Calu3 (cell line): Measurements from ENCODE around the gene ST8SIA4. TPM values are rescaled to one million over a fixed set of nuclear protein-coding genes. Genes with fewer than 3 reads are reported as not detected.

ENCODE experiments used
- BruUV-seq: library from RNA; stranded (reverse); fragments of 400-500 nt; replicated peaks from 2 replicates; lab custom pipeline; 2021; lab: Mats Ljungman, UMichigan
- CTCF ChIA-PET: fragments of 300-600 bp; sonication (Branson Sonifier 250); formaldehyde crosslinking; loops from one replicate; lab custom pipeline; 2022; ENCODE audit warnings: antibody characterized with exemption; lab: Charles Lee
- DNase-seq: peaks from one replicate; pipeline ENCODE4 v3.0.0; 2022
- H3K27ac Mint-ChIP-seq: one replicate; pipeline ENCODE4 v1.8.0; 2022; ENCODE audit warnings: mixed read lengths; ENCODE audit not compliant: unreplicated experiment
- H3K27me3 Mint-ChIP-seq: one replicate; pipeline ENCODE4 v1.8.0; 2022; ENCODE audit warnings: mixed read lengths; ENCODE audit not compliant: unreplicated experiment
- H3K36me3 Mint-ChIP-seq: one replicate; pipeline ENCODE4 v1.8.0; 2022; ENCODE audit warnings: mild to moderate bottlenecking, moderate library complexity, mixed read lengths; ENCODE audit not compliant: insufficient read depth, unreplicated experiment
- H3K4me1 Mint-ChIP-seq: one replicate; pipeline ENCODE4 v1.8.0; 2022; ENCODE audit warnings: mild to moderate bottlenecking, low read depth, mixed read lengths; ENCODE audit not compliant: unreplicated experiment
- H3K4me3 Mint-ChIP-seq: one replicate; pipeline ENCODE4 v1.8.0; 2022; ENCODE audit warnings: mild to moderate bottlenecking, low read depth, moderate library complexity, mixed read lengths; ENCODE audit not compliant: unreplicated experiment
- H3K9me3 Mint-ChIP-seq: one replicate; pipeline ENCODE4 v1.8.0; 2022; ENCODE audit warnings: low read depth, mixed read lengths; ENCODE audit not compliant: unreplicated experiment
- CTCF ChIP-seq: fragments of 200-600 bp; IDR thresholded peaks from one replicate; pipeline ENCODE4 v1.8.0; 2022; ENCODE audit warnings: antibody characterized with exemption; ENCODE audit not compliant: unreplicated experiment
- intact Hi-C: fragments of 100-400 bp; cut with micrococcal nuclease; formaldehyde crosslinking; loops from one replicate; pipeline ENCODE4 v1.10.0; 2022; ENCODE audit not compliant: unreplicated experiment
- total RNA-seq: library from RNA; stranded (reverse); gene quantifications from 2 replicates; pipeline ENCODE4 v1.2.3, GENCODE V29; 2022

ST8SIA4 gene
- total RNA-seq, 1 experiment from 2014 or later: not detected

GRCh38 chr5:100802208-100802607 lies 100.9 kb downstream of the ST8SIA4 start:
- no peak overlapping the region for H3K27ac Mint-ChIP-seq
- H3K27me3 Mint-ChIP-seq: no peaks in the 10 kb centered on the region
- CTCF ChIA-PET: no interaction called here
- peaks cover 4% of the 10 kb centered on the region for H3K9me3 Mint-ChIP-seq
- no peaks in the 10 kb centered on the region for H3K36me3 Mint-ChIP-seq
- no peak for DNase-seq
- intact Hi-C loops: no loop called here
- TF ChIP-seq CTCF: no peak
- H3K4me1 Mint-ChIP-seq: no peaks in the 10 kb centered on the region
- H3K4me3 Mint-ChIP-seq: no peak overlapping the region
- BruUV-seq: no TSS peak

GRCh38 chr5:100800562-100800961 lies 102.5 kb downstream of the ST8SIA4 start:
- TF ChIP-seq CTCF: no peak
- H3K4me3 Mint-ChIP-seq: no peak overlapping the region
- intact Hi-C loops: no loop called here
- H3K27me3 Mint-ChIP-seq: no peaks in the 10 kb centered on the region
- no peak overlapping the region for H3K27ac Mint-ChIP-seq
- no TSS peak for BruUV-seq
- peaks cover 4% of the 10 kb centered on the region for H3K9me3 Mint-ChIP-seq
- no peaks in the 10 kb centered on the region for H3K36me3 Mint-ChIP-seq
- no peak for DNase-seq
- CTCF ChIA-PET: no interaction called here
- no peaks in the 10 kb centered on the region for H3K4me1 Mint-ChIP-seq

- Mint-ChIP-seq H3K4me1 (no peaks in the 10 kb centered on the region), H3K36me3 (no peaks in the 10 kb centered on the region), H3K9me3 (peaks cover 4% of the 10 kb centered on the region), H3K27me3 (no peaks in the 10 kb centered on the region), H3K4me3 (no peak overlapping the region), H3K27ac (no peak overlapping the region)
- BruUV-seq: no TSS peak
- TF ChIP-seq CTCF: no peak
- intact Hi-C loops: no loop called here
- CTCF ChIA-PET: no interaction called here
- no peak for DNase-seq
Measured at GRCh38 chr5:100799166-100799565, 103.9 kb downstream of the ST8SIA4 start.

GRCh38 chr5:100797861-100798260 lies 105.2 kb downstream of the ST8SIA4 start:
- Mint-ChIP-seq H3K9me3 (peaks cover 6% of the 10 kb centered on the region), H3K4me3 (no peak overlapping the region), H3K27me3 (no peaks in the 10 kb centered on the region), H3K27ac (no peak overlapping the region), H3K4me1 (peaks cover 3% of the 10 kb centered on the region), H3K36me3 (no peaks in the 10 kb centered on the region)
- no peak for TF ChIP-seq CTCF
- no TSS peak for BruUV-seq
- DNase-seq: no peak
- CTCF ChIA-PET: no interaction called here
- intact Hi-C loops: no loop called here
